ENCODE data around the gene CADM2.
"Not testable (repeated sequence)": the region's sequence is repeated elsewhere in the genome, so short reads cannot be mapped to it uniquely, and the experiment has no call there.

The CADM2 gene

GRCh38 chr3:85090495-85090894 lies 131.7 kb downstream of the CADM2 start:
- no peak overlapping the region for H3K27ac ChIP-seq (ENCODE audit: low read length)
- no peak overlapping the region for H3K4me3 ChIP-seq (ENCODE audit: low read length)
- H3K9ac ChIP-seq (ENCODE audit: low read depth, low read length) = no peak overlapping the region

GRCh38 chr3:85100316-85100715 lies 141.5 kb downstream of the CADM2 start:
- no peak overlapping the region for H3K27ac ChIP-seq (ENCODE audit: low read length)
- H3K27me3 ChIP-seq (ENCODE audit: insufficient read depth, low read length) = no peaks in the 10 kb centered on the region
- H3K4me1 ChIP-seq (ENCODE audit: insufficient read depth, low read length) = no peaks in the 10 kb centered on the region; the same call in 1 of the 2 replicates
- no peaks in the 10 kb centered on the region for H3K9me3 ChIP-seq (ENCODE audit: insufficient read depth, low read depth, low read length)
- H3K9ac ChIP-seq (ENCODE audit: low read depth, low read length) = no peak overlapping the region
- H3K36me3 ChIP-seq (ENCODE audit: insufficient read depth, low read depth, low read length) = no peaks in the 10 kb centered on the region
- no peak overlapping the region for H3K4me3 ChIP-seq (ENCODE audit: low read length)

More at GRCh38 chr3:85090495-85090894, 131.7 kb downstream of the CADM2 start:
- Histone ChIP-seq H3K27me3 (ENCODE audit: insufficient read depth, low read length) (no peaks in the 10 kb centered on the region), H3K36me3 (ENCODE audit: insufficient read depth, low read depth, low read length) (no peaks in the 10 kb centered on the region), H3K9me3 (ENCODE audit: insufficient read depth, low read depth, low read length) (no peaks in the 10 kb centered on the region), H3K4me1 (ENCODE audit: insufficient read depth, low read length) (peaks cover 20% of the 10 kb centered on the region; the same call in 1 of the 2 replicates)

GRCh38 chr3:85102781-85103180 lies 144.0 kb downstream of the CADM2 start:
- no peaks in the 10 kb centered on the region for H3K36me3 ChIP-seq (ENCODE audit: insufficient read depth, low read depth, low read length)
- H3K9me3 ChIP-seq (ENCODE audit: insufficient read depth, low read depth, low read length) = no peaks in the 10 kb centered on the region
- H3K4me1 ChIP-seq (ENCODE audit: insufficient read depth, low read length) = no peaks in the 10 kb centered on the region; the same call in 1 of the 2 replicates
- no peak overlapping the region for H3K27ac ChIP-seq (ENCODE audit: low read length)
- H3K27me3 ChIP-seq (ENCODE audit: insufficient read depth, low read length) = no peaks in the 10 kb centered on the region
- no peak overlapping the region for H3K9ac ChIP-seq (ENCODE audit: low read depth, low read length)
- H3K4me3 ChIP-seq (ENCODE audit: low read length) = no peak overlapping the region

GRCh38 chr3:85110393-85110792 lies 151.6 kb downstream of the CADM2 start:
- Histone ChIP-seq H3K27me3 (ENCODE audit: insufficient read depth, low read length) (no peaks in the 10 kb centered on the region), H3K9ac (ENCODE audit: low read depth, low read length) (no peak overlapping the region), H3K4me3 (ENCODE audit: low read length) (no peak overlapping the region), H3K36me3 (ENCODE audit: insufficient read depth, low read depth, low read length) (no peaks in the 10 kb centered on the region), H3K27ac (ENCODE audit: low read length) (no peak overlapping the region), H3K4me1 (ENCODE audit: insufficient read depth, low read length) (no peaks in the 10 kb centered on the region), H3K9me3 (ENCODE audit: insufficient read depth, low read depth, low read length) (no peaks in the 10 kb centered on the region)

- Histone ChIP-seq H3K36me3 (ENCODE audit: insufficient read depth, low read depth, low read length) (no peaks in the 10 kb centered on the region), H3K9me3 (ENCODE audit: insufficient read depth, low read depth, low read length) (no peaks in the 10 kb centered on the region), H3K4me3 (ENCODE audit: low read length) (no peak overlapping the region), H3K27ac (ENCODE audit: low read length) (no peak overlapping the region), H3K27me3 (ENCODE audit: insufficient read depth, low read length) (no peaks in the 10 kb centered on the region), H3K4me1 (ENCODE audit: insufficient read depth, low read length) (peaks cover 7% of the 10 kb centered on the region), H3K9ac (ENCODE audit: low read depth, low read length) (no peak overlapping the region)
Observed at GRCh38 chr3:85120879-85121278, 162.1 kb downstream of the CADM2 start.

- H3K4me3 ChIP-seq (ENCODE audit: low read length); H3K4me1 ChIP-seq (ENCODE audit: insufficient read depth, low read length); H3K27me3 ChIP-seq (ENCODE audit: insufficient read depth, low read length); H3K27ac ChIP-seq (ENCODE audit: low read length); H3K9ac ChIP-seq (ENCODE audit: low read depth, low read length); H3K9me3 ChIP-seq (ENCODE audit: insufficient read depth, low read depth, low read length); H3K36me3 ChIP-seq (ENCODE audit: insufficient read depth, low read depth, low read length): not testable (repeated sequence)
Observed at GRCh38 chr3:85132864-85133263, 174.1 kb downstream of the CADM2 start.

GRCh38 chr3:85133691-85134420 lies 175.1 kb downstream of the CADM2 start:
- H3K9ac ChIP-seq (ENCODE audit: low read depth, low read length); H3K4me1 ChIP-seq (ENCODE audit: insufficient read depth, low read length); H3K36me3 ChIP-seq (ENCODE audit: insufficient read depth, low read depth, low read length); H3K4me3 ChIP-seq (ENCODE audit: low read length); H3K9me3 ChIP-seq (ENCODE audit: insufficient read depth, low read depth, low read length); H3K27ac ChIP-seq (ENCODE audit: low read length); H3K27me3 ChIP-seq (ENCODE audit: insufficient read depth, low read length): not testable (repeated sequence)

- Histone ChIP-seq H3K9ac (ENCODE audit: low read depth, low read length) (no peak overlapping the region), H3K27ac (ENCODE audit: low read length) (no peak overlapping the region)
Observed at GRCh38 chr3:85142626-85143025, 183.8 kb downstream of the CADM2 start.

GRCh38 chr3:85148036-85148435 lies 189.2 kb downstream of the CADM2 start:
- no peak overlapping the region for H3K27ac ChIP-seq (ENCODE audit: low read length)
- peaks cover 5% of the 10 kb centered on the region for H3K9me3 ChIP-seq (ENCODE audit: insufficient read depth, low read depth, low read length)
- H3K4me1 ChIP-seq (ENCODE audit: insufficient read depth, low read length) = no peaks in the 10 kb centered on the region
- H3K9ac ChIP-seq (ENCODE audit: low read depth, low read length) = no peak overlapping the region
- H3K27me3 ChIP-seq (ENCODE audit: insufficient read depth, low read length) = no peaks in the 10 kb centered on the region
- no peaks in the 10 kb centered on the region for H3K36me3 ChIP-seq (ENCODE audit: insufficient read depth, low read depth, low read length)
- H3K4me3 ChIP-seq (ENCODE audit: low read length) = no peak overlapping the region

More at GRCh38 chr3:85142626-85143025, 183.8 kb downstream of the CADM2 start:
- no peak overlapping the region for H3K4me3 ChIP-seq (ENCODE audit: low read length)
- no peaks in the 10 kb centered on the region for H3K36me3 ChIP-seq (ENCODE audit: insufficient read depth, low read depth, low read length)
- H3K4me1 ChIP-seq (ENCODE audit: insufficient read depth, low read length) = no peaks in the 10 kb centered on the region
- no peaks in the 10 kb centered on the region for H3K9me3 ChIP-seq (ENCODE audit: insufficient read depth, low read depth, low read length)
- H3K27me3 ChIP-seq (ENCODE audit: insufficient read depth, low read length) = no peaks in the 10 kb centered on the region

- Histone ChIP-seq H3K9ac (ENCODE audit: low read depth, low read length) (no peak overlapping the region), H3K36me3 (ENCODE audit: insufficient read depth, low read depth, low read length) (no peaks in the 10 kb centered on the region), H3K9me3 (ENCODE audit: insufficient read depth, low read depth, low read length) (peaks cover 5% of the 10 kb centered on the region), H3K4me3 (ENCODE audit: low read length) (no peak overlapping the region), H3K27me3 (ENCODE audit: insufficient read depth, low read length) (no peaks in the 10 kb centered on the region), H3K4me1 (ENCODE audit: insufficient read depth, low read length) (no peaks in the 10 kb centered on the region), H3K27ac (ENCODE audit: low read length) (no peak overlapping the region)
Observed at GRCh38 chr3:85151555-85151954, 192.8 kb downstream of the CADM2 start.

- H3K9me3 ChIP-seq (ENCODE audit: insufficient read depth, low read depth, low read length); H3K27me3 ChIP-seq (ENCODE audit: insufficient read depth, low read length); H3K4me1 ChIP-seq (ENCODE audit: insufficient read depth, low read length); H3K9ac ChIP-seq (ENCODE audit: low read depth, low read length); H3K27ac ChIP-seq (ENCODE audit: low read length); H3K36me3 ChIP-seq (ENCODE audit: insufficient read depth, low read depth, low read length); H3K4me3 ChIP-seq (ENCODE audit: low read length): not testable (repeated sequence)
Observed at GRCh38 chr3:85153279-85153678, 194.5 kb downstream of the CADM2 start.

GRCh38 chr3:85159376-85159775 lies 200.6 kb downstream of the CADM2 start:
- no peaks in the 10 kb centered on the region for H3K27me3 ChIP-seq (ENCODE audit: insufficient read depth, low read length)
- peaks cover 2% of the 10 kb centered on the region; the same call in 1 of the 2 replicates for H3K4me1 ChIP-seq (ENCODE audit: insufficient read depth, low read length)
- H3K36me3 ChIP-seq (ENCODE audit: insufficient read depth, low read depth, low read length) = no peaks in the 10 kb centered on the region
- H3K9me3 ChIP-seq (ENCODE audit: insufficient read depth, low read depth, low read length) = no peaks in the 10 kb centered on the region
- no peak overlapping the region for H3K4me3 ChIP-seq (ENCODE audit: low read length)
- H3K27ac ChIP-seq (ENCODE audit: low read length) = no peak overlapping the region
- no peak overlapping the region for H3K9ac ChIP-seq (ENCODE audit: low read depth, low read length)
